Measurements from ENCODE around the gene OIT3.

Gene OIT3

DNA sequence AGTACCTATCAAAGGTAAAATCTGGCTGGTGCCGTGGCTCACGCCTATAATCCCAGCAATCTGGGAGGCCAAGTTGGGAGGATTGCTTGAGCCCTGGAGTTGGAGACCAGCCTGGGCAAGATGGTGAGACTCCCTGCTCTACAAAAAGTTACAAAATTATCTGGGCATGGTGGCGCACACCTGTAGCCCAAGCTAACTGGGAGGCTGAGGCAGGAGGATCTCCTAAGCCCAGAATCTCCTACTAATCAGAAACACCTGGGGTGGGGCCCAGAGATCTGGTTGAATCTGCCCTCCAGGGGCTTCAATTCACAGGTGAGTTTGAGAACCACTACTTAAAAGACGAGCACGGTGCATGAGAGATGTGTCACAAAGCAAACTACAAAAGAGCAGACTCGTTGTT is 58.6 kb downstream of the OIT3 start:
- DNase-seq: no peak

DNA sequence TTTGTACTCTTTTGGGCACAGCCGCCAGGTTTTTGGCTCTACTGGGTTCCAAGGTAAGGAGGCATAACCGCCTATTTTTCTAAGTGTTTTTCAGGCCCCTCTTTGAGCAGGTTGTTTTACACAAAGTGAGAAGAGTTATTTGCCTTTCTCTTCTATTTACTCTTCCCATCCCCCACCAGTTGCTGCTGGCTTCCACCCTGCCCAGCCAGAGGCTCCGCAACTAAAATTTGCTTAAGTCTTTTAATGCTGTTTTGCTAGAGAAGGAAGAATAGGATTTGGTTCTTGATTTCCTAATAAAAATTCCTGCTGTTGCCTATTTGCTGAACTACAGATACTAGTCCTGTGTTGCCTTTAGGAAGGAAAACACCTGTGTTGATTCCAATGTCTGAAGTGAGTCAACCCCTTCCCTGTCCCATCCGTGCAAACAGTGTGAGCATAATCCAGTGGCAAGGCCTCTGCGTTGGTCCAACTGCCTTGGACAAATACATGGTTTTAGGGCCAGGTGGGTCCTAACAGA is 59.2 kb downstream of the OIT3 start:
- no peak for DNase-seq

DNA sequence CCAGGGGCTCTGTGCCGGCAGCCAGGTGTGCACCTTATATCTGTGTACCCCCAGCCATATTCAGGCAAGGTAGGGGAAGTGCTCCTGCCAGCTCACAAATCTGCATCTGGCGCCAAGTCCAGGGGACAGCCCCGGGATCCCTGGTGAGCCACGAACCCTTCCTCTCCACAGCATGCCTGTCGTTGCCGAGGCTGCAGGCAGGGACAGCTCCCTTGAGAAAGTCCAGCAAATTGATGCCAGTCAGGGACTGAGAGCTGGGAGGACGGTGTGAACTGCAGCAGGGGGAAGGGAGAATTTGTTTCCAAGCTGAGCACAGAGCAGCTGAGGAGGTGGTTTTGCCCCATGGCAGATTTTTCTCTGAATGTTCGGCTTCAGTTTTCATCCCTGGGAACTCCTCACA is 60.1 kb downstream of the OIT3 start:
- no peak for DNase-seq

DNA sequence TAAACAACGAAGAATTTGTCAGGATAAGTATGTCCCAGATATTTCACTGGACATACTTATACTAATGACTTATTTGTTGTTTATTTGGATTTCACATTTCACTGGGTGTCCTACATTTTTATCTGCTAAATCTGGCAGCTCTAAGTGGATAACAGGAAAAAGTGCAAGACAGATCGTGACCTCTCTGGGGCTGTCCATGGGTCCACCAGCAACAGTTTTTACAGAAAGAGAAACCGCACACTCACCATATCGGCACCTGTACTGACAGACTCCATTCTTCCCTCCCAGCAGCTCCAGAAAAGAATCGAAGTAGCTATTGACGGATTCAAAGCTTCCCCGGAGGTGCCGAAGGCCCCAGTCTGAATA is 60.7 kb downstream of the OIT3 start:
- no peak for DNase-seq

DNA sequence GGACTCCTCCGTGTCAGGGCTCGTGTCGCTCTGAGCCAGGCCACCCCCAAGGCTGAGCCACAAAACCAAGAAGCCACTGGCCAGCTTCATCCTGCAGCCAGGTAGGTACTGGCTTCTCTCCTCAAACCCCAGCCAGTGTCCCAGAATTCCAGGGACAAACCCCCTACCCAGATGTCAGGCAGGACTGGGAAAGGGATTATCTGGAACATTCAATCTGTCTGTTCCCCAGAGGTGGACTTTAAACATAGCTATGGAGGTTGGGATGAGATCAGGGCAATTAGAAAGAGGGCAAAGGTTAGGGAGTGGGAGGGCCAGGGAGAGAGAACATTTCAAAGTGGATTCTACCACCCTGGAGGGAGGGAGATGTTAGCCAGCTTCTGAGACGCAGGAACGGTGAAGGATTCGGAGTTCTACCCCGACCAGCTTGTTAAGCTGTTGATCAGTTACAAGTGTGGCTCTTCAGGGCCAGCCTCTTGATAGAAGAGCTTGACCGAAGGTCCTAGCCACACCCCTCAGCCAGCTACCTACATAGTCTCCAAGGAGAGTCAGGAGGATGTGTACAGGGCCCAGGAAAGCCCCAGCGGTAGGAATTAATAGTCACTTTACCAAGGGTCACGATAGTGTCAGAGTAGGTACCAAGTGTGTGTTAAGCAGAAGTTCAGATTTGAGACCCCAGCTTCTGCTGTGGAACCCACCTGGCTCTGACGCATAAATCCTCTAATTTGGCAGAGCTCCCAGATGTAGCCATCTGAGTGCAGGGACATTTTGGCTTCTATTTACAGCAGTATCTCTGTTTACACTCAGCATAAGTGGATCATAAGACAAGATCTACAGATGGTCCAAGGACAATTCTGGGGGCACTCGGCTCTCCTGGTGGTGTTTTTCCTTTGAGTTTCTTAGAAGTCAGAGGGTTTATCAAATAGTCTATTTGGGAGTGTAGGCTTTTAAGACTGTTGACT is 61.3 kb downstream of the OIT3 start, which contains the start of gene PLA2G12B:
Gene PLA2G12B (minus strand): TSS at position 211 of the 959 bp plus-strand sequence. CDS start 121 bp downstream, at position 90.
- DNase-seq: no peak

DNA sequence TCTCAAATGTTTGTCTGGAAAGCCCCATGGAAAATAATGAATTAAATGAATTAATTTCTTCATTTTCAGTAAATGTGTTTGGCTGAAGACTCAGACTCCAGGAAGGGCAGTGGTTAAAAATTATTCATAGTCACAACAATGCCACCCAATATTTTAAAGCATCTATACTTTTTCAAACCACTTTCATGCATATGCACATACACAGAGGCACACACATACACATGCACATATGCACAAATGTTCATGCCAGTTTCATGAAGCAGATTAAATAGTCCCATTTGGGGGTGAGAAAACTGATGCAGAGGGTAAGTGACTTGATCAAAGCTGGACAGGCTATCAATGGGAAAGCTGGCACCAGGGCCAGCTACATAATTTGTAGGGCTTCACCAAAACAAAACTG is 62.5 kb downstream of the OIT3 start:
- no peak for DNase-seq

DNA sequence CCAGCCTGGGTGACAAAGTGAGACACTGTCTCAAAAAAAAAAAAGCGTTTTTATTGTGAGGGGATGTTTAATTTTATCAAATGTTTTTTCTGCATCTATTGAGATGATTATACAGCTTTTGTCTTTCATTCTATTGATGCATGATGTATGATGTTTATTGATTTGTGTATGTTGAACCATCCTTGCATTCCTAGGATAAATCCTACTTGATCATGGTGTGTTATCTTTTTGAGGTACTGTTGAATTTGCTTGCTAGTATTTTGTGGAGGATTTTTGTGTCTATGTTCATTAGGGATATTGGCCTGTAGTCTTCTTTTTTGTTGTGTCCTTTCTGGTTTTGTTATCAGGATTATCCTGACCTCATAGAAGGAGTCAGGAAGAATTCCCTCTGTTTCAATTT is 83.3 kb downstream of the OIT3 start:
- DNase-seq: no peak

DNA sequence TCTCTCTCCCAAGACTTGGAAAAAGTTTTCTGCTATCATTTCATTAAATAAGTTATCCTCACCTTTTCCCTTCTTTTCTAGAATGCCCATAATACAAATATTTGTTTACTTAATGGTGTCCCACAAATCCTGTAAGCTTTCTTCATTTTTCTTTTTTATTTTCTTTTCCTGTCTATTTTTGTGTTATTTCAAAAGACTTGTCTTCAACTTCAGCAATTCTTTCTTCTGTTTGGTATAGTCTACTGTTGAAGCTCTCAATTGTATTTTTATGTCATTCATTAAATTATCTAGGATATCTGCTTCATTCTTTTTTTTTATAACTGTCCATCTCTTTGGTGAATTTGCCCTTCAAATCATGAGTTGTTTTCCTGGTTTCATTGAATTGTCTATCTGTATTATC is 86.2 kb downstream of the OIT3 start:
- DNase-seq: no peak

DNA sequence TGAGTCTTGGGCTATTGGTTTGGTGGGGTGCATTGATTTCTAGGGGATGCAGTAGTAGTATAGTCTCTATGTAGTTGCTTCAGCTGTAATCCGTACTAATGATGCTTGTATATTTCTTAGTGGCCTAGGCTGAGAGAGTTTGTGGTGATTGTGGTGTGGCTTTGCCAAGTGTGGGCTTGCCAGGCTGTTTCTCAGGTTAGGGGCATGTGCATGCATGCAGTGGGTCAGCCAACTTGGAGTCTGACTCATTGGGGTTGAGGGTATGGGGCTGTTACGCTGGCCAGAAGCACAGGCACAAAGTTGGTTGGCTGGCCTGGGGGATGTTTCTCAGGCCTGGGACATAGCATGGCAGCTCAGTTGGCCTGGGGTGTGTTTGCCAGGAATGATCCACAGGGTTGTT is 86.8 kb downstream of the OIT3 start:
- DNase-seq: no peak

DNA sequence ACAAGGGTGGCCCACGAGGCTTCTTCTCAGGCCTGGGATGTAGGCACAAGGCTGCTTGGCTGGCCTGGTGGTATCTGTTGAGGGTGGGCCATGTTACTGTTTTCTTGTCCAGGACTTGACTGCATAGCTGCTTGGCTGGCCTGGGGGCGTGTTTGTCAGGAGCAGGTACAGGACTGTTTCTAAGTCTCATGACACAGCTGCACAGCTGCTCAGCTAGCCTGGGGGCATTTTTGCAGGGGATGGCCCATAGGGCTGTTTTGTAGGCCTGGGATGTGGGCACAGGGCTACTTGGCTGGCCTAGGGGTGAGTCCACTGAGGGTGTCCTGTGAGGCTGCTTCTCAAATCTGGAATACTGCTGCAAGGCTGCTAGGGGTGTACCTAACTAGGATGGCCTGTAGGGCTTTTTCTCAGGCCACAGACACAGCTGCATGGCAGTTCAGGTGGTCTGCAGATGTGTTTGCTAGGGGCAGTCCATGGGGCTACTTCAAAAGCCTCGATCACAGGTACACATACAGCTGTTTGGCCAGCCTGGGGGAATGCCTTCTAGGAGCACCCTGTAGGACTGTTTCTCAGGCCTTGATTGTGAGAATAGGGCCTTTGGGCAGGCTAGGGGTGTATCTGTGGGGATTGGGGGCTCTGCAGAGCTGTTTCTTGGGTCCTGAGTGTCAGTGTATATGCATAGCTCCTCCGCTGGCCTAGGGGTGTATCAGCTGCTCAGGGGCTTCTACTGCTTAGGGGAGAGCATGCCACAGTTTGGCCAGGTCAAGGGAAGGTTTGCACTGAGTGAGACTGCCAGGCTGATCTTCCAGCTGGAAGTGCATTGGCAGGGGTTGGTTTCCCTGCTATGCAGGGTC is 87.7 kb downstream of the OIT3 start:
- DNase-seq: no peak

DNA sequence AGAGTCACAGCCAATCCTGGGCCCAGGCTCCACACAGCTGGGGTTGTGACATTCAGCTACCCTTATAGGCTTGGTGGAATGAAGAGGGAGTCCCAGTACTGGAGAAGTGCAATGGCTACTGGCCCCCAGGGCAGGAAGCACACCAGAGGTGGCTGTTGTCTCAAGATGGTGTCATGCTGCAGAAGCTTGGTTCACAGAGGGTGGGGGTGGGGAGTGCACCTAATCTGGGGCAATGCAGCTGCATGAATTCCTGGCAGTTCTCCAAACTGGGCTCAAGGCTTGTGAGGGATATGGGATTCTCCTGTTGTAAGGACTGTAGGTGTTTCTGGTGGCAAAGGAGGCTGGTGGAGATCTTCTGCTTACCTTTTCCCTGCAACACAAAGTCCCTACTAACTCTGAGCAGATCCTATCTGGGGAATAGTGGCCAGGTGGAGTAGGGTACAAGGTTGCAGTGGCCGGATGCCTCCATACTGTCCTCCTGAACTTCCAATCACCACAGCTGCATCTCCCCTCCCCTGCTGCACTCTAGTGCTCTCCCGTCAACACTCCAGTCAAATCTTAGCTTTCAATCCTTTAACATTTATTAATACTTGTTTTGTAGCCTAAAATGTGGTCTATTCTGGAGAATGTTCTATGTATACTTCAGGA is 88.5 kb downstream of the OIT3 start:
- DNase-seq: no peak

All from hypothalamus (tissue), 51 donors.